ENCODE measurements around the gene UPK3BL2. TPM values are rescaled to one million over a fixed set of nuclear protein-coding genes. Genes with fewer than 3 reads are reported as not detected.
"Not testable (repeated sequence)": the region's sequence is repeated elsewhere in the genome, so short reads cannot be mapped to it uniquely, and the experiment has no call there.

Gene UPK3BL2
- total and polyA plus RNA-seq, 9 of the 15 experiments (the other 6 are each of a cell fraction or from before 2014, with no cell fraction given), result 0.77 to 24.8 (median 6.9) TPM; not detected in 1

- H3K4me1 ChIP-seq (replicated peaks in 1 of 2; ENCODE audit: control insufficient read depth in 2 of 2, insufficient read depth in 2 of 2, low read length in 2 of 2); in situ Hi-C loops (cut with MboI); H3K27ac ChIP-seq (ENCODE audit: extremely low read depth, low read depth, low read length); intact Hi-C loops (cut with micrococcal nuclease); ATAC-seq; H3K9me1 ChIP-seq (ENCODE audit: control insufficient read depth, insufficient read depth, low read length); H3K9ac ChIP-seq (ENCODE audit: insufficient read depth in 1 of 2, low read depth in 2 of 2, low read length in 2 of 2); H3K79me2 ChIP-seq (ENCODE audit: control insufficient read depth, insufficient read depth, low read length); H3K4me3 ChIP-seq; H3K36me3 ChIP-seq (ENCODE audit: control insufficient read depth, insufficient read depth, low read length); POLR2A ChIA-PET; FAIRE-seq; H3K4me2 ChIP-seq (ENCODE audit: insufficient read depth, low read length); H3K27me3 ChIP-seq (ENCODE audit: control insufficient read depth in 2 of 2, insufficient read depth in 2 of 2, low read length in 2 of 2); BruUV-seq (replicated peaks); CTCF ChIA-PET (ENCODE audit: low intra/inter-chr PET ratio); H3K9me3 ChIP-seq (replicated peaks; ENCODE audit: control insufficient read depth, insufficient read depth, low read depth, low read length); DNase-seq (ENCODE audit: extremely low read depth in 1 of 4, low spot score in 3 of 4); H2AFZ ChIP-seq (ENCODE audit: low read depth, low read length); H4K20me1 ChIP-seq (replicated peaks; ENCODE audit: control insufficient read depth, insufficient read depth, low read length): not testable (repeated sequence)
- 57% methylated on average over 2 of the region's 8 CpGs for WGBS (ENCODE audit: insufficient coverage, low coverage, missing lambda C conversion rate)
Measured at GRCh38 chr7:102535062-102535615, 8.4 kb downstream of the UPK3BL2 start.

GRCh38 chr7:102532127-102532526 lies 11.4 kb downstream of the UPK3BL2 start:
- H3K4me3 ChIP-seq; H3K27ac ChIP-seq (ENCODE audit: extremely low read depth, low read depth, low read length); DNase-seq (ENCODE audit: extremely low read depth in 1 of 4, low spot score in 3 of 4); H3K9me3 ChIP-seq (replicated peaks; ENCODE audit: control insufficient read depth, insufficient read depth, low read depth, low read length); H3K79me2 ChIP-seq (ENCODE audit: control insufficient read depth, insufficient read depth, low read length); intact Hi-C loops (cut with micrococcal nuclease); H3K27me3 ChIP-seq (ENCODE audit: control insufficient read depth in 2 of 2, insufficient read depth in 2 of 2, low read length in 2 of 2); BruUV-seq (replicated peaks); in situ Hi-C loops (cut with MboI); H2AFZ ChIP-seq (ENCODE audit: low read depth, low read length); H3K4me1 ChIP-seq (replicated peaks in 1 of 2; ENCODE audit: control insufficient read depth in 2 of 2, insufficient read depth in 2 of 2, low read length in 2 of 2); H3K9ac ChIP-seq (ENCODE audit: insufficient read depth in 1 of 2, low read depth in 2 of 2, low read length in 2 of 2); H3K4me2 ChIP-seq (ENCODE audit: insufficient read depth, low read length); H3K9me1 ChIP-seq (ENCODE audit: control insufficient read depth, insufficient read depth, low read length); CTCF ChIA-PET (ENCODE audit: low intra/inter-chr PET ratio); H3K36me3 ChIP-seq (ENCODE audit: control insufficient read depth, insufficient read depth, low read length); FAIRE-seq; POLR2A ChIA-PET; H4K20me1 ChIP-seq (replicated peaks; ENCODE audit: control insufficient read depth, insufficient read depth, low read length): not testable (repeated sequence)
- WGBS (ENCODE audit: insufficient coverage, low coverage, missing lambda C conversion rate), result 67% methylated on average over 2 of the region's 2 CpGs
- TF ChIP-seq ZNF24 (IDR thresholded peaks at IDR 0.05), result 0 out of 2 replicates have a peak, but pooled peaks have one; percentile 32
- 0 out of 3 replicates have a peak, but pooled peaks have one; percentile 3 for ATAC-seq

DNA sequence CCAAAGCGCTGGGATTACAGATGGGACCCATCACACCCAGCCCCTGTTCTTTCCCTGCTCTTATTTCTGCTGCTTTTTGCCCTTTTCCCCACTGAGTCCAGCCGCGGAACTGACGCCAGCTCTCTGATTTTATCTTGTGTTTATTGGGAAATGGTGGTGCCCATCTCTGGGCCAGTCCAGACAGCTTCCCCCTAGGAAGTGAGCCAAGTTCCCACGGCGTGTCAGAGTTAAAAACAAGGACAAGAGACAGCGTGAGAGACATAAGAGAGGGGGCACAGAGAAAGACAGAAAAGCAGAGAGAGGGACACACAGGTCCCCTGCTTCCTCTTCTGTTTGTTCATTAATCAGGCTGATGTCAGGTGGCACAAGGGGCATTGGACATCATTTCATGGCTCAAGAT lies 11.9 kb downstream of the UPK3BL2 start:
- H3K9me3 ChIP-seq (replicated peaks; ENCODE audit: control insufficient read depth, insufficient read depth, low read depth, low read length); CTCF ChIA-PET (ENCODE audit: low intra/inter-chr PET ratio); ATAC-seq; H3K36me3 ChIP-seq (ENCODE audit: control insufficient read depth, insufficient read depth, low read length); intact Hi-C loops (cut with micrococcal nuclease); H3K79me2 ChIP-seq (ENCODE audit: control insufficient read depth, insufficient read depth, low read length); H2AFZ ChIP-seq (ENCODE audit: low read depth, low read length); POLR2A ChIA-PET; H3K9me1 ChIP-seq (ENCODE audit: control insufficient read depth, insufficient read depth, low read length); H3K9ac ChIP-seq (ENCODE audit: insufficient read depth in 1 of 2, low read depth in 2 of 2, low read length in 2 of 2); in situ Hi-C loops (cut with MboI); BruUV-seq (replicated peaks); H3K4me1 ChIP-seq (replicated peaks in 1 of 2; ENCODE audit: control insufficient read depth in 2 of 2, insufficient read depth in 2 of 2, low read length in 2 of 2); H3K4me3 ChIP-seq; FAIRE-seq; H3K27ac ChIP-seq (ENCODE audit: extremely low read depth, low read depth, low read length); DNase-seq (ENCODE audit: extremely low read depth in 1 of 4, low spot score in 3 of 4); H3K27me3 ChIP-seq (ENCODE audit: control insufficient read depth in 2 of 2, insufficient read depth in 2 of 2, low read length in 2 of 2); H4K20me1 ChIP-seq (replicated peaks; ENCODE audit: control insufficient read depth, insufficient read depth, low read length); H3K4me2 ChIP-seq (ENCODE audit: insufficient read depth, low read length): not testable (repeated sequence)
- no CpG with 5 or more reads among the region's 7 CpGs for WGBS (ENCODE audit: insufficient coverage, low coverage, missing lambda C conversion rate)
